Heart left ventricle (tissue), 16 donors: Measurements from ENCODE around the gene MRNIP. TPM values are rescaled to one million over a fixed set of nuclear protein-coding genes. Genes with fewer than 3 reads are reported as not detected.

Source experiments
- ATAC-seq, 4 donors: fragments of 200-7000 bp; cut with Tn5 transposase; one replicate each; pipeline ENCODE4 v1.9.1; 2020 to 2022; ENCODE audit warnings: moderate library complexity in 4 of 4, mild to moderate bottlenecking in 3 of 4, moderate number of reproducible peaks in 1 of 4
- DNase-seq, 5 donors: peaks; one replicate each; pipeline ENCODE4 v3.0.0-alpha.2; 2020
- H3K27ac ChIP-seq, 12 donors: fragments of 200-600 bp; sonication (generic) in 4 of 12; one replicate each; pipeline versions ENCODE4 v1.5.0 to v1.8.0; 2016 to 2022; ENCODE audit warnings: mild to moderate bottlenecking in 2 of 12
- H3K27me3 ChIP-seq, 9 donors: fragments of 200-600 bp; sonication (generic) in 2 of 9; one replicate each; pipeline versions ENCODE4 v1.5.1 to v1.8.0; 2016 to 2022; ENCODE audit warnings: mild to moderate bottlenecking in 3 of 9
- H3K36me3 ChIP-seq, 9 donors: fragments of 200-600 bp; sonication (generic) in 2 of 9; one replicate each; pipeline versions ENCODE4 v1.5.0 to v1.8.0; 2018 to 2022; ENCODE audit warnings: mild to moderate bottlenecking in 2 of 9
- H3K4me1 ChIP-seq, 12 donors: fragments of 200-600 bp; sonication (generic) in 4 of 12; one replicate each; pipeline versions ENCODE4 v1.5.0 to v1.8.0; 2016 to 2022; ENCODE audit warnings: mild to moderate bottlenecking in 3 of 12
- H3K4me3 ChIP-seq, 12 donors: fragments of 200-600 bp; sonication (generic) in 4 of 12; one replicate each; pipeline versions ENCODE4 v1.5.0 to v1.8.0; 2017 to 2022; ENCODE audit warnings: mild to moderate bottlenecking in 9 of 12, moderate library complexity in 4 of 12
- H3K9me3 ChIP-seq, 12 donors: fragments of 200-600 bp; sonication (generic) in 4 of 12; one replicate each; pipeline versions ENCODE4 v1.5.0 to v1.8.0; 2016 to 2022; ENCODE audit warnings: mild to moderate bottlenecking in 1 of 12
- POLR2A ChIP-seq, 2 donors: fragments of 450-650 bp; IDR thresholded peaks; one replicate each; pipeline ENCODE4 v1.6.1; 2017; ENCODE audit warnings: antibody characterized with exemption in 2 of 2, mild to moderate bottlenecking in 2 of 2, moderate library complexity in 2 of 2
- WGBS, 4 donors: extraction: QIAGEN DNeasy Blood & Tissue Kit in 2 of 4; methylation state at CpG; one replicate each; pipeline versions ENCODE4 v1.1.5 to v1.1.7; 2013 to 2018; 5-methylcytosine and 5-hydroxymethylcytosine counted together
- intact Hi-C, 10 donors: fragments of 100-400 bp; cut with DNase I; formaldehyde crosslinking; loops; one replicate each; pipeline versions ENCODE4 v1.11.1 to v1.14.2; 2022
- microRNA counts, 2 donors: library from miRNA; unstranded; fragments of <30 nt; microRNA quantifications; one replicate each; lab custom pipeline; 2016
- microRNA-seq, 4 donors: library from miRNA; unstranded; fragments of <30 nt; microRNA quantifications; one replicate each; pipeline versions ENCODE4 to v1.2.0, GENCODE V29; 2017 to 2020
- polyA plus RNA-seq, 2 donors: library from polyadenylated mRNA; stranded (reverse); fragments of 200-250 nt; gene quantifications; one replicate each; pipeline ENCODE4 v1.2.3, GENCODE V29; 2013
- total RNA-seq, 9 donors: library from RNA; depleted of rRNA in 2 of 9; stranded (reverse); fragments of >200 nt in 2 of 9; fragmentation: NEBNext Ultra II Directional in 3 of 9; extraction: Animal tissue kit (Norgen Biotek cat#: 25700) in 3 of 9; gene quantifications; one replicate each; pipeline versions ENCODE4 v1.1.0 to v1.2.4, GENCODE V29; 2016 to 2023
- TF ChIP-seq, protein P1 (sequence below), 12 donors: fragments of 200-600 bp; sonication (generic) in 4 of 12; IDR thresholded peaks; one replicate each; pipeline versions ENCODE4 v1.5.0 to v1.8.0; 2018 to 2022; ENCODE audit warnings: antibody characterized with exemption in 12 of 12, mild to moderate bottlenecking in 5 of 12
- donor health status: ischemic (EF 13 %, LVEDD 7.1; RV severe dilation, severe dysfunction).
- donor health status: healthy with polysubstance abuse.
- donor health status: DM: no; HTN: yes; CAD: no.
- donor health status: DM: no; HTN: no; CAD: no.
- donor health status: ischemic (EF 25% LVEDD 6.9; RV normal size, moderate dysfunction).
- donor health status: ischemic (EF 25% LVEDD 5.7; RV mildly dilated, moderate dysfunction).
- donor health status: healthy.
- donor health status: DM: yes; HTN: yes; CAD: no.
- donor health status: ischemic (EF 35%, LVEDD 5.7; RV mildly dilated, moderate dysfunction).
- donor health status: nonischemic (EF 11% LVEDD 7.7; RV severe dilation, severe dysfunction).
- donor health status: DM: yes; HTN: yes; CAD: no.
- donor health status: PGD.
- donor health status: ischemic (EF 29% LVEDD 5.4; RV normal size, mild dysfunction).
- donor health status: nonischemic (EF 23%, LVEDD 6.1; RV moderate dilation, normal function).

Gene MRNIP
- total and polyA plus RNA-seq, 11 donors: 8.5 to 24.1 (median 12.3) TPM

GRCh38 chr5:179788193-179788854 is 70.3 kb downstream of the MRNIP start:
- Histone ChIP-seq H3K27me3 (no peaks in the 10 kb centered on the region), H3K27ac (no peak overlapping the region), H3K36me3 (no peaks in the 10 kb centered on the region), H3K4me1 (peaks cover 0 to 30% (median 17%) of the 10 kb centered on the region in 12 donors), H3K9me3 (no peaks in the 10 kb centered on the region), H3K4me3 (no peak overlapping the region)
- TF ChIP-seq POLR2A (IDR thresholded peaks at IDR 0.05): no peak
- TF ChIP-seq, protein P1, sequence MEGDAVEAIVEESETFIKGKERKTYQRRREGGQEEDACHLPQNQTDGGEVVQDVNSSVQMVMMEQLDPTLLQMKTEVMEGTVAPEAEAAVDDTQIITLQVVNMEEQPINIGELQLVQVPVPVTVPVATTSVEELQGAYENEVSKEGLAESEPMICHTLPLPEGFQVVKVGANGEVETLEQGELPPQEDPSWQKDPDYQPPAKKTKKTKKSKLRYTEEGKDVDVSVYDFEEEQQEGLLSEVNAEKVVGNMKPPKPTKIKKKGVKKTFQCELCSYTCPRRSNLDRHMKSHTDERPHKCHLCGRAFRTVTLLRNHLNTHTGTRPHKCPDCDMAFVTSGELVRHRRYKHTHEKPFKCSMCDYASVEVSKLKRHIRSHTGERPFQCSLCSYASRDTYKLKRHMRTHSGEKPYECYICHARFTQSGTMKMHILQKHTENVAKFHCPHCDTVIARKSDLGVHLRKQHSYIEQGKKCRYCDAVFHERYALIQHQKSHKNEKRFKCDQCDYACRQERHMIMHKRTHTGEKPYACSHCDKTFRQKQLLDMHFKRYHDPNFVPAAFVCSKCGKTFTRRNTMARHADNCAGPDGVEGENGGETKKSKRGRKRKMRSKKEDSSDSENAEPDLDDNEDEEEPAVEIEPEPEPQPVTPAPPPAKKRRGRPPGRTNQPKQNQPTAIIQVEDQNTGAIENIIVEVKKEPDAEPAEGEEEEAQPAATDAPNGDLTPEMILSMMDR (IDR thresholded peaks at IDR 0.05): no peak
- intact Hi-C loops: no loop called here
- ATAC-seq: no peak
- DNase-seq: peak in 1 of 5 donors; percentile 9
- 87 to 96% (median 88%) methylated on average over 6 to 7 of the region's 7 CpGs for WGBS, 4 donors

MicroRNA genes within 50 kb of the gene (microRNA counts, 767-probe panel; counts per million panel counts)
- 0 to 71.6 counts per million in 2 donors for microRNA hsa-miR-1229 (lab: Ali Mortazavi, UCI)

Small RNAs within 50 kb of the gene (microRNA-seq; reads per million reads assigned to microRNA genes)
- 0 to 4.0 (median 3.5) reads per million in 4 donors for gene MIR1229

Other genes starting within 250 kb of the MRNIP start
- gene HNRNPH1, start 235.1 kb downstream of the MRNIP start, total RNA-seq: 100 to 1,000 TPM; 106 to 252 (median 178) TPM
- 100 to 1,000 TPM; 126 to 195 TPM for gene HNRNPH1, start 235.1 kb downstream of the MRNIP start, polyA plus RNA-seq
- not detected for gene CBY3, start 177.8 kb downstream of the MRNIP start, total RNA-seq
- gene CBY3, start 177.8 kb downstream of the MRNIP start, polyA plus RNA-seq: not detected
- 100 to 1,000 TPM; 255 to 699 (median 500) TPM for gene CANX, start 159.8 kb downstream of the MRNIP start, total RNA-seq
- 100 to 1,000 TPM in 1 of 2 donors, 10 to 100 TPM in 1; 81.6 to 350 TPM for gene CANX, start 159.8 kb downstream of the MRNIP start, polyA plus RNA-seq
- 10 to 100 TPM in 8 of 9 donors, 1 to 10 TPM in 1; 9.5 to 18.0 (median 11.9) TPM for gene MAML1, start 126.0 kb downstream of the MRNIP start, total RNA-seq
- gene MAML1, start 126.0 kb downstream of the MRNIP start, polyA plus RNA-seq: 1 to 10 TPM; 6.9 to 9.0 TPM
- gene LTC4S, start 64.8 kb downstream of the MRNIP start, total RNA-seq: 10 to 100 TPM in 4 of 9 donors, 1 to 10 TPM in 5; 4.5 to 16.7 (median 9.5) TPM
- gene LTC4S, start 64.8 kb downstream of the MRNIP start, polyA plus RNA-seq: 10 to 100 TPM in 1 of 2 donors, 1 to 10 TPM in 1; 3.3 to 13.8 TPM
- gene MGAT4B, start 52.0 kb downstream of the MRNIP start, total RNA-seq: 100 to 1,000 TPM in 6 of 9 donors, 10 to 100 TPM in 3; 84.2 to 209 (median 112) TPM
- gene MGAT4B, start 52.0 kb downstream of the MRNIP start, polyA plus RNA-seq: 10 to 100 TPM; 49.6 to 89.7 TPM
- gene SQSTM1, start 37.9 kb downstream of the MRNIP start, total RNA-seq: 100 to 1,000 TPM; 266 to 747 (median 402) TPM
- 100 to 1,000 TPM; 177 to 266 TPM for gene SQSTM1, start 37.9 kb downstream of the MRNIP start, polyA plus RNA-seq
- 10 to 100 TPM; 29.3 to 68.9 (median 43.1) TPM for gene TBC1D9B, start 49.1 kb upstream of the MRNIP start, total RNA-seq
- gene TBC1D9B, start 49.1 kb upstream of the MRNIP start, polyA plus RNA-seq: 10 to 100 TPM; 31.1 to 49.9 TPM
- gene RNF130, start 212.9 kb upstream of the MRNIP start, total RNA-seq: 10 to 100 TPM; 34.4 to 76.2 (median 40.5) TPM
- gene RNF130, start 212.9 kb upstream of the MRNIP start, polyA plus RNA-seq: 10 to 100 TPM; 26.3 to 32.3 TPM